SIG-M5 treated with dmso at 0.1 percent for 504 hours (cell line): ENCODE data around the gene PRR11.
A peak's percentile ranks its signal among the peaks of the same experiment; 100 is the strongest.
"Not testable (repeated sequence)": the region's sequence is repeated elsewhere in the genome, so short reads cannot be mapped to it uniquely, and the experiment has no call there.

Experiments
- DNase-seq: peaks from one replicate; lab custom pipeline; 2025; ENCODE audit not compliant: unreplicated experiment; lab: John Stamatoyannopoulos, UW

PRR11 gene

DNA sequence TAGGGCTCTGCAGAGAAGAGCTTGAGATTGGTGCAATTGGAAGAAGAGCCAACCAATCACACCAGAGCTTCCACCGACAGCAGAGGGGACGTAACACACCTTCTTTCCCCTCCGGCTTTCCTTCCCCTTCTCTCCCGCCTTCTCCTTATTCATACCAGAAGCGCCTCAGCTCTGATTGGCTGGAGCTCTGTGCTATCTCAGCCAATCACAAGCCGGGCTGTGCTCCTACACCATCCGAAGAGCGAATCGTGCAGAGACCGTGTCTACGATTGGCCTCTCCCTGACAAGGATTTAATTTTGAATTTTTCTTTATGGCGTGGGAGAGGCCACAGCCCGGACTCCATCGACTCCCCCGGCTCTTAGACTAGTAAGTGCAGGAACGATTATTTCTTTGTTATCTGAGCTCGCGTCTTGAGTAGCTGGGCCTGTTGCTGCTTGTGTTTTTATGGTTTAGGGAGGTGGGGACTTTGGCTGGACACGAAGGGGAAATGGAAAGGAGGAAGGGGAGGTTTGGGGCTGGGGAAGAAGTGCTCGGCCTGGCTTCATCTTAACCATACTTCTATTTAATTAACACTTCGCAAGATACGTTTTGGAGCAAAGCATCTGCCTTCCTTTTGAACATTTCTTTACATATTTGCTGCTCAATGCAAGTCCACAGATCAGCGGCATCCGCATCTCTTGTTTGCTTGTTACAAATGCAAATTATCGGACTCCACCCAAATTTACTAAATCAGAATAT is at the start of gene PRR11:
TSS of gene PRR11 (plus strand) at position 308 of the 739 bp plus-strand sequence. CDS start 14,007 bp downstream, outside the sequence.
- peak; percentile 100 for DNase-seq

DNA sequence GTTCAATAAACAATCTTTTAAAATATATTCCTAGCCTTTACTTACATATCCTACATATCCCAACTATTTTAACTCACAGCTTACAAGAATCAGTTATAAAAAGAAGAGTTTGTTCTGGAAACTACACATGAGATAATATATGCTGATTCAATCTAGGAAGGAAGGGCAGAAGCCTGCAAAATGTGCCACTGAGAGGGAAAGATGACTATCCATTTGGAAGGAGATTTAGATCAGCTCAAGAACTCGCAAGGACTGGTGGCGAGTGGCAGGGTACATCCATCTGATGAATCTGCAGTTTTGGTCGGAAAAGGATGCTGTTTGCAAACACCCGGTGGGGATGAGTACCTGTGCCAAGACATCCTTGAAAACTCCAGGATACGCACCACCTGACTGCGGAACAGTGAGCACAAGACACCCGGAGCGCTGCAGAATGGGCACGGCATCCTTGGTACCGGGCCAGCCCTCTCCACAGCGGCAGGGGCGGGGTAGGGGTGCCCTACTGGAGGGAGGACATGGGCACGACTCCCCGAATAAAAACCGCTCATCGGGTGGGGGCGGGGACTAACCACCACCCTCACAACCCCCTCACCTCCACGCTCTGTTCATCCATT is 49.6 kb upstream of the PRR11 start:
- peak; percentile 95 for DNase-seq

DNA sequence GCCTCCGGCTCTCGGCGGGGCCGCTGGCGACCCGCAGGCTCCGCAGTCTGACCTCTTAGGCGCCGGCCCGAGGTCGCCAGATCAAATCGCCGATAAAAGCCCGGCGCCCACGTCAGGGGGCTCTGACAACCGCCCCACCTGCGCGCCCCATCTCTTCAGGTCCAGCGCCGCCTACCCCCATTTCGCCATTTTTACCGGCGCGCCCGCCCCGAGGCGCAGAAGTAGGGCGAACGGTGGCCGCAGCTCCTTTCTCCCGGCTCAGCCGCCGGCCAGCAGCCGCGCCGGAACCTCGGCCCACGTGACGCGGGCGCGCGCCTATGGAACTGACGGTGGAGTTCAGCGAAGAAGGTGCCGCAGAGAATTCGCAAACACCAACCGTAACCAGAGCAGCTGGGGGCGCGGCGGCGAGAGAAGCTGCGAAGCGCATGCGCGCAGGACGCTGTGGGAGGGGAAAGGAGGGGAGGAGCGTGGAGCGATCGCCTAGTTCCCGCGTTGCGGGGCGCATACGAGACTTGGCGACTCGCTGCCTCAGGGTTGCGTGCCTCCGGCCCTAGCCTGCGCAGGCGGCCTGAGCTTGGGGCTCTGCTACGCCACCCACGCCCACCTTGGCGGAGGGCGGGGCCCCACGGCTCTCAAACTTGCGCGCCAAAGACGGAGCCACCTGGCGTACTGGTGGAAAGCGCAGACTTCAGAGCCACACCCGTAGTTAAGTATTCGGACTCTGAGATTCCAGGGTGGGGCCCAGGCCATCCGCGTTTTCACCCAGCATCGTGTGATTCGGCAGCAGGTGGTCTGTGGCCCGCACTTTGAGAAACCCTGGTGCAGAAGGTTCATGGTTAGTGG is 48.9 kb upstream of the PRR11 start, which contains the start of gene TRIM37:
TSS of gene TRIM37 (minus strand) at position 418 of the 843 bp plus-strand sequence. CDS start 419 bp downstream, outside the sequence.
- peak; percentile 100 for DNase-seq

DNA sequence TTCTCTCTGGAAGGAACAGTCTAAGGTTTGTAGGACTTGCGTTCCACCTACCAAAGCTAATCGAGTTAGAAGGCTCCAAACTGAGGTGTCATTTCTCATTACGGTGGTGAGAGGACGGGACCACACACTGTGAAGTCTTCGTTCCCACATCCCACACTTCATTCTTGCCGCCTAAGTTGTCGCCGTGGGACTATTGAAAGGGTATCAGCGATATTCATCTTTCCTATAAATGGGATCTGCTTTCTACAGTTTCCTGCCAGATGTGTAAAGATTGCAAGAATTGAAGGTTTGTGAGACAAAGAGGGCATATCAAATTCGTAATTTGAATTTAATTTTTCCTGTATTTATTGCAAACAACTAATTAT is 48.3 kb upstream of the PRR11 start:
- DNase-seq: no peak

DNA sequence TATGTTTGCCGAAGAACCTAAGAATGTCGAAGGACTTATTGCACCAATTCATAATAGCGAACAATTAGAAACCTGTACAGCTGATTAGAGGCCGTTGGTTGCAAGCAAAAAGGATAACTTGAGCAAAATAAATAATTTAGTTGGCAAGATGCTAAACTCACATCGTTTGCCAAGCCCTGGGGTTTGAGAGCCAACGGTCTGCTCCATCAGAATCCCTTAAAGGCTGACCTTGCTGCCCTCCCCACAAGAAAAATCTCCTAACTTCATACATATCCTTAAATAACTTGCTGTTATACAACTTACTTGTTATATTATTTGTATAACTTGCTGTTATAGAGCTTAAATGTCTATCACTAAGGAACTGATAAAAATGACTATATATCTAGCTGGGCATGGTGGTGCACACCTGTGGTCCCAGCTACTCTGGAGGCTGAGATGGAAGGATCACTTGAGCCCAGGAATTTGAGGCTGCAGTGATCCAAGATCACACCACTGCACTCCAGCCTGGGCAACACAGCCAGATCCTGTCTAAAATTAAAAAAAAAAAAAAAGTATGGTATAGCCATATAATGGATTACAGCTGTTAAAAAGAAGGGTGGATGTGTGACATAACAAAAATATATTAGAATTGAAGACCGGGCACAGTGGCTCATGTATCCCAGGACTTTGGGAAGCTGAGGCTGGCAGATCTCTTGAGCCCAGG is 47.0 kb upstream of the PRR11 start:
- no peak for DNase-seq

DNA sequence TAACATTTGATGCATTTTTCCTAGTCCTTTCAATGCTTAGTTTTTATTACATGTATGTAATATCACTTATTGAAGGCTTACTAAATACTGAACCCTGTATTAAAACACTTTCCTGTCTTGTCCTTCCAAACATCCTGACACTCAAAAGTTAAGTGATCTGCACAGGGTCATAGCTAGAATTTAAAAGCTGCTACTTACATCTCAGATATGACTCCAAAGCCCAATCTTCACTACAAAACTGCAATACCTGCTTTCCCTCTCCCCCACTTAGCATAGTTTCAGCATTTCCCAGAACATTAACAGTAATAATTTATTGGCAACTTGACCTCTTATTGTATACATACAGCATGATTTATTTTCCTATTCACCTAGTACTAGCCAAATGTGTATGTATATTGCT is 44.6 kb upstream of the PRR11 start:
- DNase-seq: no peak

DNA sequence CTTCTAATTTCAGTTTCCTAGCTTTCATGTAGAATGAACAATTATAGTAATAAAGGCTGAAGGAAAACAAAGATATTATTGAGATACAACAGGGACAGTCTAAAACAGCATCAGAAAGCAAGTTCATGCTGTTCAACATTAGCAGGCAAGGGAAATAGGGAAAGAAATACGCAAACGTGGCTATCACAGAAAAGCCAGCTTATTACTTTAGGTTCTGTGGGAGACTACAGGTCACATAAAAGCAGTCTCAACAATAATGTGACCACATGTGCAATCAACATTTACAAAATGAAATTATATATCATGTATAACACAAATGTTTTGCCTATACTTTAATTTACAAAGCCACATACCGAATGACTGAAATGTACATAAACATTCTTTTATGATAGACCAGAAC is 44.0 kb upstream of the PRR11 start:
- no peak for DNase-seq

DNA sequence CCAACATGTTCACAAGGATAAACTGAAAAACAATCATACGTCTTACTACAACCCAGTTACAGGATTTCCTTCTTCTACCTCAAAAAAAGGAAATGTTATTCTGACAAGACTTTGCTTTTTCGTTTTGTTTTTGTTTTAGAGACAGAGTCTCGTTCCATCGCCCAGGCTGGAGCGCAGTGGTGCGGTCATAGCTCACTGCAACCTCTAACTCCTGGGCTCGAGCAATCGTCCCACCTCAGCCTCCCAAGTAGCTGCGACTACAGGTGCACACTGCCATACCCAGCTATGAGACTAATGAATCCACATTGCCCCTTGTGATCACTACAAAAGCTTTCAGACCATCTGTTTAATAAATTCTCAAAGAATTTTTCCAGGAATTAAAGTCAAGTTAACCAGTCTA is 40.1 kb upstream of the PRR11 start:
- DNase-seq: no peak

DNA sequence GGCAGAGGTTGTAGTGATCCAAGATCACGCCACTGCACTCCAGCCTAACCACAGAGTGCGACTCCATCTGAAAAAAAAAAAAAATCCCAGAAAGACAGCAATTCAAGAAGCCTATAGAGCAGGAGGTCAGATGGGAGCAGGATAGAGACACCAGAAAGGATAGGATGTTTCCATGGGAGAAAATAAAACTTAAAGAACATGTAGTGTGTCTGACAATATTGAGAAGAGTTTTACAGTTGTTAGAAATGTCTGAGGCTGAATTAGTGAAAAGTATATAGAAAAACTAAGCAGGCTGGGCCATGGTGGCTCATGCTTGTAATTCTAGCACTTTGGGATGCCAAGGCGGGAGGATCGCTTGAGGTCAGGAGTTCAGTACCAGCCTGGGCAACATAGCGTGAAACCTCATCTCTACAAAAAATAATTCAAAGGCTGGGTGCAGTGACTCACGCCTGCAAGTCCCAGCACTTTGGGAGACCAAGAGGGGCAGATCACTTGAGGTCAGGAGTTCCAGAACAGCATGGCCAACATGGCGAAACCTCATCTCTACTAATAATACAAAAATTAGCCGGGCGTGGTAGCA is 33.6 kb upstream of the PRR11 start:
- peak; percentile 66 for DNase-seq

DNA sequence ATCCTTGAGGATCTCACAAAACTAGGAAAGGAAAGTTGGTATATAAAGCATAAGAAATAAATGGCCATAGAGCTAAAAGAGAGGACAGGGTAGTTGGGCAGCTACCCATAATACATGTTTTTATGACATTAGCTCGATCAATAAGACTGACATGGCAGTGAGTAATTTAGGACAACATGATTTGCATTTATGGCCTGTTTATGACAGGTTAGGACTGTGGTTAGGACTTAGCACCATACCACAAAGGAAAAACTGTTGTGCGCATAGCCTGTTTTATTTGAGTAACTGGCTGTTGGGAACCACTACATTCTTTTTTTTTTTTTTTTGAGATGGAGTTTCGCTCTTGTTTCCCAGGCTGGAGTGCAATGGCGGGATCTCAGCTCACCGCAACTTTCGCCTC is 30.9 kb upstream of the PRR11 start:
- DNase-seq: no peak

DNA sequence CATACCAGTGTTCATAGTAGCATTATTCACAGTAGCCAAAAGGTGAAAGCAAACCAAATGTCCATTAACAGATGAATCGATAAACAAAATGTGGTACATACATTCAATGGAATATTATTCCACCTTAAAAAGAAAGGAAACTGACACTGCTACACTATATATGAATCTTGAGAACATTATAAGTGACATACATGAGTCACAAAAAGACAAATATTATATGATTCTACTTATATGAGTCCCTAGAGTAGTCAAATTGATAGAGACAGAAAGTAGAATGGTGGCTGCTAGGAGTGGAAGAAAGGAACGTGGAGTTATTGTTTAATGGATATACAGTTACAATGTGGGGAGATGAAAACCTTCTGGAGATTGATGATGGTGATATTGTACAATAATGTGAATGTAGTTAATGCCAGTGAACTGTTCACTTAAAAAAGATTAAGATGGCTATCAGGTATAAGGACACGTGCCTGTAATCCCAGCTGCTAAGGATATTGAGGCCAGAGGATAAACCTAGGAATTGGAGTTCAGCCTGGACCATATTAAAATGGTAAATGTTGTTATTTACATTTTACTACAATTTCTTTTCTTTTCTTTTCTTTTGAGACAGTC is 28.6 kb upstream of the PRR11 start:
- no peak for DNase-seq

DNA sequence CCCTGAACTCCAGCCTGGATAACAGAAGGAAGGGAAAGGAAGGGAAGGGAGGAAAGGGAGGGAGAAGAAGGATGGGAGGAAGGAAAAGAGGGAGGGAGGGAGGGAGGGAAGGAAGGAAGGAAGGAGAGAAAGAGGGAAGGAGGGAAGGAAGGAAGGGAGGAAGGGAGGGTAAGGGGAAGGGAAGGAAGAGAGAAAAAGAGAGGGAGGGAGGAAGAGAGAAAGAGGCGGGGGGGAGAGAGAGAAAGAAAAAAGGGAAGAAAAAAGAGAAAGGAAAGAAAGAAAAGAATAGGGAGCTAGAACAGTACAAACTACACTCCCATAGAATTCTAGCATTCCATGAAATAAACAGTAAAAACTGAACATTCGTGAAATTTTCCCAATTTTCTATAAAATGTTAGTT is 25.7 kb upstream of the PRR11 start:
- DNase-seq: no peak

DNA sequence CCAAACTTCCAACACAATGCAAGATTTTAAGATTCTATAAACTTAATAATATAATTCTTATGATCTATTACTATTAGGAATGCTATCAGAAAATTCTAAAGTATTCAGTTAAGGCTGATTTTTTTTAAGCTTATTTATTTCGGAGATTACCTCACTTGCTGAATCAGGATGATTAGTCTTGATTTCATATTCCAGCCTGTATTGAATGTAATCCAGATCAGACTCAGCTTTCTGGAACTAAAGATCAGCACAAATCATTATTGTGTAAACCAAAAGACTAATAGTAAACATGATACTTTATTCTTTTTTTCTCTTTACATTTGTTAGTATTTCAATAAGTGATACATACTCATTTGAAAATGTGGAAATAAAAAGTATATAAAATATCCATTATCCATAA is 24.4 kb upstream of the PRR11 start:
- no peak for DNase-seq

DNA sequence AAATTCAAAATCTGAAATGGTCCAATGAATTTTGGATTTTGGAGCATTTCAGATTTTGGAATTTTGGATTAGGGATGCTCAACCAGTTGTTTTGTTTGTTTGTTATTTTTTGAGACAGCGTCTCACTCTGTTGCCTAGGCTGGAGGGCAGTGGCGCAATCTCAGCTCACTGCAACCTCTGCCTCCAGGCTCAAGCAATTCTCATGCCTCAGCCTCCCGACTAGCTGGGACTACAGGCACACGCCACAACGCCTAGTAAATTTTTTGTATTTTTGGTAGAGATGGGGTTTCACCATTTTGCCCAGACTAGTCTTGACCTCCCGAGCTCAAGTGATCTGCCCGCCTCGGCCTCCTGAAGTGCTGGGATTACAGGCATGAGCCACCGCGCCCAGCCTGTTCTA is 17.2 kb upstream of the PRR11 start:
- not testable (repeated sequence) for DNase-seq

DNA sequence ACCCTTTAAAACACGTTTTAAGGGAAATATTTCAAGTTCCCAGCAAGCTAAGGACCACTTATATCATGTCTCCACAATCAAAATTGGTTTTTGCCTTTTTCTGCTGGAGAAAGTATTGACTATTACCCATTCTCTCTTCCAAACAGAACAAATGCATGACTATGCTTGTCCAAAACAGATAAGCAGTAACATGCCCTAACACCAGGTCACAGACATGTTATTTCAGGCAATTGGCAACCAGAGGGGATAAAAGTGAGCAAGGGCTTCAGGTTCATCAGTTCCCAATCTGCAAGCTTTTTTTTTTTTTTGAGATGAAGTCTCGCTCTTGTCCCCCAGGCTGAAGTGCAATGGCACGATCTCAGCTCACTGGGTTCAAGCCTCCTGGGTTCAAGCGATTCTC is 15.6 kb upstream of the PRR11 start:
- no peak for DNase-seq

DNA sequence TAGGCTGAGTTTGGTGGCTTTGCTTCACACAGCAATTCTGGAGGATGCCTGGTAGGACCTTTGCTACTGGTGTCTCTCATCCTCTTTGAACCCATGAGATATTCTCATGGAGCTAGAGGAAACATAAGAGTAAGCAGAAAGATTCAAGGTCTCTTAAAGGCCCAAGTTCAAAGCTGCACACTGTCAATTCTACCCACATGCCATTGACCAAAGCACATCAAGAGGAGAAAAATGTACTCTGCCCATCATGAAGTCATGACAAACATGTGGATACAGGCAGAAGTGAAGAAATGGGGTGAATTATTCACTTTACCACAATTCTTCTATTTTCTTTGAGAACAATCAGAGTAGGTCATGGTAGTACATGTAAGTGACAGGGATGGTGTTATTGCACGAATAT is 13.7 kb upstream of the PRR11 start:
- DNase-seq: no peak

DNA sequence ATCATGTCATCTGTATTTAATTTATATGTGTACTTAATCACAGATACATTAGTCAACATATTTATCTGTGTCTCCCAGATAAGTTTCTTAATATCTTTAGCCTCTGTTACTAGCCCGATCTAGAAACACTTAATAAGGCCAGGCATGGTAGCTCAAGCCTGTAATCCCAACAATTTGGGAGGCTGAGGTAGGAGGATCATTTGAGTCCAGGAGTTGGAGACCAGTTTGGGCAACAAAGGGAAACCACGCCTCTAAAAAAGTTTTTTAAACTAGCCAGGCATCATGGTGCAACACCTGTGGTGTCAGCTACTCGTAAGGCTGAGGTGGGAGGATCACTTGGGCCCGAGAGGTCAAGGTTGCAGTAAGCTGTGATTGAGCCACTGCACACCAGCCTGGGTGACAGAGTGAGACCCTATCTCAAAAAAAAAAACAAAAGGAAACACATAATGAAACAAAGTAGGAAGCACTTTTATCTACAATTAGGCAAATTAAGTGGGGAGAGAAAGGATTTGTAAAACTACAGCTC is 9.9 kb upstream of the PRR11 start:
- DNase-seq: no peak

DNA sequence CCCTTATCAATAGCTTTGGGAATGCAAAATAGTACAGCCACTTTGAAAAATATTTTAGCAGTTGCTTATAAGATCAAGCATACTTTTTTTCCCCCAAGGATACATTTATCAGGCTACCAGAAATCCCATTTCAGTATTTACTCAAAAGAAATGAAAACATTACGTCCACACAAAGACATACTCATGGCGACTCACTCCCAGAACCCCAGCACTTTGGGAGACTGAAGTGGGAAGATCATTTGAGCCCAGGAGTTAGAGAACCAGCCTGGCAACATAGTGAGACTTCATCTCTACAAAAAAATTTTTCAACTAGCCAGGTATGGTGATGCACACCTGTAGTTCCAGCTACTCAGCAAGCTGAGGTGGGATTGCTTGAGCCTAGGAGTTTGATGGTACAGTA is 6.5 kb upstream of the PRR11 start:
- DNase-seq: no peak

DNA sequence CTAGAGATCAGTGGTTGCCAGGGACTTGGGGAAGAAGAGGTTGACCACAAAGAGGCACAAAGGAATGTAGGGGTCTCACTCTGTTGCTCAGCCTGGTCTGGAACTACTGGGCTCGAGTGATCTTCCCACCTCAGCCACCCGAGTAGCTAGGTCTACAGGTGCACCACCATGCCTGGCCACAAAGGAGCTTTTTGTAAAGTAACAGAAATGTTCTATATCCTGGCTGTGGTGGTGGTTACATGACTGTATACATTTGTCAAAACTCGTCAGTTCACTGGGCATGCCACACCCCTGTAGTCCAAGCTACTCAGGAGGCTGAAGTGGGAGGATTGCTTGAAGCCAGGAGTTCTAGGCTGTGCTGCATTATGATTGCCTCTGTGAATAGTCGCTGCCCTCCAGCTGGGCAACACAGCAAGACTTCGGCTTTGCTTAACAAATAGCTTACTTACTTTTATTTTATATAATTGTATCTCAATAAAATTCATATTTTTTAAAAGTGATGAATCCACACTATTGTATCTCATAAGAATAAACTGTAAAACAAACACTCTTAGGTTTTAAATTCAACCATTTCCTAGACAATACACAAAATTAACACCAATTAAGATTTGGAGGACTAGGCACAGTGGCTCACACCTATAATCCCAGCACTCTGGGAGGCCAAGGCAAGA is 5.6 kb upstream of the PRR11 start:
- DNase-seq: no peak

DNA sequence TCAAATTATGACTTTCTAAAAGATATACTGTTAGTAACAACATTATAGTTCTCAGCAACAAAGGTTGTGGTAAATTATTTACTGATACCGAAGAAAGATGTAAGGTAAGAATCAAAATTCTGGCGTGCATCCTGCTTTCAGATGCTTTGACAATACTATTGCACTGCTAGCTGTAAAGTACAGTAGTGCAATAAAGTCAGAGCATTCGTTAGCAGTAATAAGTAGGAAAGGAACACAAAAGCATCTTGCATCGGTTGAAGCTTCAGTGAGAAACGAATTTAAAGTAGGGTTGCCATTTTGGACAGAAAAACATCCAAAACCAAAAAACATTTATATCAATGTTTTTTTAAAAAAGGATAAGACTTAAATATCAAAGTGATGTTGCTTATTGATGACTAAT is 4.5 kb upstream of the PRR11 start:
- no peak for DNase-seq
